H9 (cell line): ENCODE data around the gene FAM72A. TPM values are rescaled to one million over a fixed set of nuclear protein-coding genes. Genes with fewer than 3 reads are reported as not detected.
"Not testable (repeated sequence)": the region's sequence is repeated elsewhere in the genome, so short reads cannot be mapped to it uniquely, and the experiment has no call there.

Source experiments
- DNase-seq: peaks from one replicate; pipeline ENCODE4 v3.0.0-alpha.2; 2017
- H2AFZ ChIP-seq: one replicate; pipeline ENCODE4 v1.6.1; 2013; ENCODE audit warnings: mild to moderate bottlenecking, low read length, control low read depth, moderate library complexity
- H2AK5ac ChIP-seq: 2 replicates; pipeline ENCODE4 v1.6.1; 2013; ENCODE audit warnings: low read length, control low read depth, mixed read lengths; ENCODE audit not compliant: insufficient read length
- H2BK120ac ChIP-seq: one replicate; pipeline ENCODE4 v1.6.1; 2013; ENCODE audit warnings: low read depth, mild to moderate bottlenecking, low read length, control low read depth, inconsistent platforms; ENCODE audit not compliant: poor library complexity, severe bottlenecking
- H2BK12ac ChIP-seq: 2 replicates; pipeline ENCODE4 v1.6.1; 2013; ENCODE audit warnings: low read length, control low read depth, mixed read lengths, low read depth; ENCODE audit not compliant: insufficient read length
- H2BK15ac ChIP-seq: 2 replicates; pipeline ENCODE4 v1.6.1; 2013; ENCODE audit warnings: low read depth, low read length, control low read depth
- H2BK20ac ChIP-seq: one replicate; pipeline ENCODE4 v1.6.1; 2013; ENCODE audit warnings: low read depth, mild to moderate bottlenecking, low read length, control low read depth, inconsistent platforms; ENCODE audit not compliant: poor library complexity, severe bottlenecking
- H2BK5ac ChIP-seq: 2 replicates; pipeline ENCODE4 v1.6.1; 2013; ENCODE audit warnings: low read length, control low read depth, mixed read lengths; ENCODE audit not compliant: insufficient read length
- H3K14ac ChIP-seq: 2 replicates; pipeline ENCODE4 v1.6.1; 2013; ENCODE audit warnings: low read length, control low read depth; ENCODE audit not compliant: insufficient read depth
- H3K18ac ChIP-seq: 2 replicates; pipeline ENCODE4 v1.6.1; 2013; ENCODE audit warnings: low read depth, mild to moderate bottlenecking, mixed read lengths, low read length, control low read depth; ENCODE audit not compliant: insufficient read length
- H3K23ac ChIP-seq: 2 replicates; pipeline ENCODE4 v1.6.1; 2013; ENCODE audit warnings: low read length, control low read depth, mixed read lengths, low read depth; ENCODE audit not compliant: insufficient read length
- H3K23me2 ChIP-seq: 2 replicates; pipeline ENCODE4 v1.6.1; 2013; ENCODE audit warnings: low read depth, mild to moderate bottlenecking, mixed read lengths, low read length, control low read depth; ENCODE audit not compliant: insufficient read length, poor library complexity, severe bottlenecking
- H3K27ac ChIP-seq: 2 replicates; pipeline ENCODE4 v1.5.1; 2013; ENCODE audit warnings: low read length, control low read depth, mixed read lengths, low read depth; ENCODE audit not compliant: insufficient read length
- H3K27me3 ChIP-seq: 2 replicates; pipeline ENCODE4 v1.6.1; 2013; ENCODE audit warnings: low read length, control low read depth, inconsistent platforms; ENCODE audit not compliant: insufficient read depth
- H3K4ac ChIP-seq: 2 replicates; pipeline ENCODE4 v1.6.1; 2013; ENCODE audit warnings: low read depth, mild to moderate bottlenecking, control low read depth, inconsistent platforms, low read length, moderate library complexity
- H3K4me1 ChIP-seq: 2 replicates; pipeline ENCODE4 v1.6.1; 2013; ENCODE audit warnings: low read length, control low read depth, inconsistent platforms; ENCODE audit not compliant: insufficient read depth
- H3K4me2 ChIP-seq: 2 replicates; pipeline ENCODE4 v1.6.1; 2013; ENCODE audit warnings: low read length, control low read depth, mixed read lengths; ENCODE audit not compliant: insufficient read length, insufficient read depth
- H3K56ac ChIP-seq: 2 replicates; pipeline ENCODE4 v1.6.1; 2013; ENCODE audit warnings: low read depth, mild to moderate bottlenecking, mixed read lengths, low read length, control low read depth; ENCODE audit not compliant: insufficient read length
- H3K79me1 ChIP-seq: 2 replicates; pipeline ENCODE4 v1.6.1; 2013; ENCODE audit warnings: low read depth, mild to moderate bottlenecking, moderate library complexity, low read length, control low read depth, inconsistent platforms; ENCODE audit not compliant: insufficient read depth, poor library complexity, severe bottlenecking
- H3K79me2 ChIP-seq: 2 replicates; pipeline ENCODE4 v1.6.1; 2013; ENCODE audit warnings: low read length, control low read depth, inconsistent platforms; ENCODE audit not compliant: insufficient read depth
- H3K9ac ChIP-seq: 2 replicates; pipeline ENCODE4 v1.6.1; 2013; ENCODE audit warnings: low read length, control low read depth, mixed read lengths; ENCODE audit not compliant: insufficient read length; ENCODE audit errors: extremely low read depth
- H3K9me3 ChIP-seq: one replicate; pipeline ENCODE4 v1.6.1; 2013; ENCODE audit warnings: low read depth, low read length, inconsistent platforms; ENCODE audit not compliant: control insufficient read depth
- H3T11ph ChIP-seq: one replicate; pipeline ENCODE4 v1.6.1; 2013; ENCODE audit warnings: mild to moderate bottlenecking, low read length, control low read depth, inconsistent platforms
- H4K20me1 ChIP-seq: one replicate; pipeline ENCODE4 v1.6.1; 2013; ENCODE audit not compliant: control insufficient read depth, insufficient read length, insufficient read depth
- H4K5ac ChIP-seq: 2 replicates; pipeline ENCODE4 v1.6.1; 2013; ENCODE audit warnings: low read depth, mild to moderate bottlenecking, mixed read lengths, low read length, control low read depth; ENCODE audit not compliant: insufficient read length
- H4K8ac ChIP-seq: replicated peaks from 2 replicates; pipeline ENCODE4 v1.6.1; 2013; ENCODE audit warnings: low read length, control low read depth, mixed read lengths, low read depth; ENCODE audit not compliant: insufficient read length
- H4K91ac ChIP-seq: 2 replicates; pipeline ENCODE4 v1.6.1; 2013; ENCODE audit warnings: low read depth, mild to moderate bottlenecking, moderate library complexity, mixed read lengths, low read length, control low read depth; ENCODE audit not compliant: insufficient read length
- H3K27ac Mint-ChIP-seq, 3 experiments: 2 replicates in 2 of 3; 3 replicates in 1 of 3; pipeline ENCODE4 v1.8.0; 2020 to 2021; ENCODE audit warnings: mixed read lengths in 3 of 3, mild to moderate bottlenecking in 1 of 3, moderate library complexity in 1 of 3
- H3K27me3 Mint-ChIP-seq: 2 replicates; pipeline ENCODE4 v1.8.0; 2021; ENCODE audit warnings: low read depth, mild to moderate bottlenecking, moderate library complexity, mixed read lengths
- H3K36me3 Mint-ChIP-seq, 3 experiments: 2 replicates in 2 of 3; 3 replicates in 1 of 3; pipeline ENCODE4 v1.8.0; 2020 to 2021; ENCODE audit warnings: low read depth in 3 of 3, mixed read lengths in 3 of 3; ENCODE audit not compliant: insufficient read depth in 1 of 3
- H3K4me1 Mint-ChIP-seq, 2 experiments: 2 replicates each; pipeline ENCODE4 v1.8.0; 2020; ENCODE audit warnings: mixed read lengths in 2 of 2
- H3K4me3 Mint-ChIP-seq, 2 experiments: 2 replicates in 1 of 2; 3 replicates in 1 of 2; pipeline ENCODE4 v1.8.0; 2020 to 2021; ENCODE audit warnings: mild to moderate bottlenecking in 2 of 2, mixed read lengths in 2 of 2, moderate library complexity in 1 of 2
- H3K9me3 Mint-ChIP-seq, 2 experiments: 2 replicates in 1 of 2; 3 replicates in 1 of 2; pipeline ENCODE4 v1.8.0; 2020; ENCODE audit warnings: mild to moderate bottlenecking in 2 of 2, mixed read lengths in 2 of 2, moderate library complexity in 1 of 2
- WGBS: extraction: QIAGEN DNeasy Blood & Tissue Kit; methylation state at CpG from one replicate; pipeline ENCODE4 v1.1.7; 2013; ENCODE audit warnings: missing lambda C conversion rate, low lambda C conversion rate, mixed read lengths; ENCODE audit not compliant: insufficient read length; ENCODE audit errors: extremely low coverage; 5-methylcytosine and 5-hydroxymethylcytosine counted together
- total RNA-seq: library from RNA; stranded (reverse); gene quantifications from 2 replicates; pipeline ENCODE4 v1.2.1, GENCODE V29; 2021

FAM72A gene
- total RNA-seq, 1 experiment from 2014 or later = 10.5 TPM

- H3K36me3 Mint-ChIP-seq, H3T11ph ChIP-seq, DNase-seq, H3K79me1 ChIP-seq, H3K23ac ChIP-seq, H2AFZ ChIP-seq, H4K5ac ChIP-seq, H3K4me1 ChIP-seq, H4K20me1 ChIP-seq, H4K8ac ChIP-seq, H2BK20ac ChIP-seq, H2BK5ac ChIP-seq, H3K27ac Mint-ChIP-seq, H3K79me2 ChIP-seq, H4K91ac ChIP-seq, H3K27ac ChIP-seq, H2AK5ac ChIP-seq, H2BK120ac ChIP-seq, H2BK12ac ChIP-seq, H3K14ac ChIP-seq, H3K4me1 Mint-ChIP-seq, H2BK15ac ChIP-seq, H3K4me3 Mint-ChIP-seq, H3K9ac ChIP-seq, H3K18ac ChIP-seq, H3K4me2 ChIP-seq, H3K27me3 ChIP-seq, H3K4ac ChIP-seq, H3K27me3 Mint-ChIP-seq, H3K23me2 ChIP-seq, H3K9me3 Mint-ChIP-seq, H3K56ac ChIP-seq, H3K9me3 ChIP-seq: not testable (repeated sequence)
- WGBS = no CpG with 5 or more reads among the region's 3 CpGs
Measured at GRCh38 chr1:206243335-206243734, 40.7 kb upstream of the FAM72A start.

- H3K56ac ChIP-seq, H2AK5ac ChIP-seq, H3K9me3 Mint-ChIP-seq, H3K23ac ChIP-seq, H4K8ac ChIP-seq, H3K79me1 ChIP-seq, DNase-seq, H3K4me1 Mint-ChIP-seq, H3K4me1 ChIP-seq, H4K20me1 ChIP-seq, H2BK120ac ChIP-seq, H3K79me2 ChIP-seq, H3K27ac ChIP-seq, H3K4me3 Mint-ChIP-seq, H3K9ac ChIP-seq, H3K27me3 ChIP-seq, H3K27ac Mint-ChIP-seq, H3K23me2 ChIP-seq, H3K4me2 ChIP-seq, H3K36me3 Mint-ChIP-seq, H2AFZ ChIP-seq, H2BK20ac ChIP-seq, H3K9me3 ChIP-seq, H2BK15ac ChIP-seq, H2BK12ac ChIP-seq, H4K91ac ChIP-seq, H3K18ac ChIP-seq, H3K27me3 Mint-ChIP-seq, H4K5ac ChIP-seq, H3T11ph ChIP-seq, H3K4ac ChIP-seq, H3K14ac ChIP-seq, H2BK5ac ChIP-seq: not testable (repeated sequence)
- no CpG with 5 or more reads among the region's 4 CpGs for WGBS
Measured at GRCh38 chr1:206240288-206240687, 37.6 kb upstream of the FAM72A start.
